ENCODE measurements around the gene WDFY4.

The WDFY4 gene

GRCh38 chr10:48767373-48768143 lies 82.9 kb downstream of the WDFY4 start:
- DNase-seq (ENCODE audit: low read depth in 2 of 2, low spot score in 1 of 2) = no peak

DNA sequence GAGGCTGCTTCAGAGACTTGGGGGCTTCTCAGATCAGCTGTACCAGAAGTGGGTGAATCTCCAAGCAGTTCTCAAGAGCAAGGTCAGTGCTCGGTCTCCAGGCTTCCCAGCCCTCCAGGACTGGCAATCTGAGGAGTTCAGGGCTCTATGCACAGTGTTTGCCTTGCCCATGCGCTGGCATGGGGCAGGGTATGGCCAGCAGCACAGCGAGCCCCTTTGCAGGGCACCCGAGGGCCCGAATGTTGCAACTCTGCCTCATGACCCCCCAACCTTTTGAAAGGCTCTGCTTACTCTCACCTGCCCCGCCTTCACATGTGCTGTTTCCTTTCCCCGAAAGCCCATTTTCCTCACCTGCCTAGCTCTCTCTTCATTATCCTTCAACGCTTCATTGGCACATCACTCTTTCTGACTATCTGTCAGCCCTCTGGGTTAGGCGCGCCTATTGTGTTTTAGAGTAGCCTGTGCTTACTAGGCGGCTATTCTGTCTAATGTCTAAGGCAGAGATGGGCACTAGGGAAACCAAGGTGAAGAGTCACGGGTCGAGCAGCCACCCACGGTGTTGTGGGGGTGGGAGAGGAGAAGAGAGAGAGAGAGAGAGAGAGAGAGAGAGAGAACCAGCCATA lies 83.6 kb downstream of the WDFY4 start:
- DNase-seq (ENCODE audit: low read depth in 2 of 2, low spot score in 1 of 2) = no peak

GRCh38 chr10:48768926-48769325 lies 84.3 kb downstream of the WDFY4 start:
- no peak for DNase-seq (ENCODE audit: low read depth in 2 of 2, low spot score in 1 of 2)

DNA sequence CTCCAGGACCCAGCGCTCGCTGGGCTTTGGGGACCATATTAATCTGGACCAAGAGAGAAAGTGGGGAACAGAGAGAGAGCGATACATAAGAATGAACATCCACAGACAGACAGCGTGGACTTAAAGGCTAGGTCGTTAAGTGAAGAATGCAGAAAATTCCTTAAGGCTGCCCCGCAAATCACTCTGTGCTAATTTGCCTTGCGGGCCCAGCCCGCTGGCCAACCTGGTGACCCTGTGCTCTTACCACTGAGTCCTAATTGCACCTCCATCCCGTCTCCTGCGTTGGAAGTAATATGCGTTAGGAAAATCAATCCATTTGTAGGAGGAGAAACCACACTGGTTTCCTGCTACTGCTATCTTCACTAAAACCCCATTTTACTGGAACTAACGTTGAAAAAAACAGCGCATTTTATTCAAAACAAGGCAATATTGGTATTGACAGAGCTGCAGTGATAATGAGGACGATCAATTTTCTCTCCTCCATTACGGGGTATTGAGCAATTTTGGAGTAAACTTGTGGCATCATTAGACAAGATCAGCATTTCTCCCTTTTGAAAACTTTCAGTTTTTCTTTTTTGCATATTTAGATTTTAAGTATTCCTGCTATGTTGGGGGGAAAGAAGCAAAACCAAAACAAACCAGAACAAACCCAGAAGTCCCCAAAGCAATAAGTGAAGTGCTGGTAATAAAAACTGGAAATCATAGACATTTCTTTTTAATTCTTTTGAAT lies 85.2 kb downstream of the WDFY4 start:
- DNase-seq (ENCODE audit: low read depth in 2 of 2, low spot score in 1 of 2) = no peak

- DNase-seq (ENCODE audit: low read depth in 2 of 2, low spot score in 1 of 2) = no peak
Measured at GRCh38 chr10:48770561-48771089, 86.0 kb downstream of the WDFY4 start.

DNA sequence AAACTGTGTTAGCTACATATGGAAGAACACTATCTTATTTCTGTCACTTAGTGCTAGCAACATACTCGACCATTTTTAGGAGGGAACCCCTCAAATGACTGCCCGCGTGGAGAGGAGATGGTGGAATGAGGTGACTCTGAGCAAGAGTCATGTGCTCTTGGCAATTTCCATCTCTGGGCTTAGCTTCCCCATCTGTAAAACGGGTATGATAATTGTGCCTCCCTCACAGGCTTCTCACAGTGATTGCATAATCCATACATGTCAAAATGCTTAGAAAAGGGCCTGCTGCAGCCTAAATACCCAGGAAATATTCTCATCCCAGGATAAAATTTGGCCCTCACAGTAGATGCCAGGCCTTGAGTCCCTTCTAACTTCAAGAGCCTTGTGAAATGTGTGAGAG lies 86.6 kb downstream of the WDFY4 start:
- DNase-seq (ENCODE audit: low read depth in 2 of 2, low spot score in 1 of 2) = no peak

DNA sequence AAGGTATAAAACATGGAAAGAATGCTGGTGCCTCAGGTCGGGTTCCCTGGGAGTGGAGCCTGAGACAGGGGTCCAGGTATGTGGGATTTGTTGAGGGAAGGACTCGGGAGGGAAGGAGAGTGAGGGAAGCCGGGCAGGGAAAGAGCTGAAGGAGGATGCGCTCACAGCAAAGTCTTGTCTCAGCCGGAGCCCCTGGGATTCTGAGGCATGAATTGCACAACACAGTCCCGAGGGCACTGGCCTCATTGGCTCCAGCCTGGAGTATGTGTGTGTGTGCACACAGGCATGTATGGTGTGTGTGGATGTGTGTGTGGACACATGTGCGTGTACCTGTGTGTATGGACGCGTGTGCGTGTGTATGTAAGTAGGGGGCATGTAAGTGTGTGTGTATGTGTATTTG lies 87.4 kb downstream of the WDFY4 start:
- no peak for DNase-seq (ENCODE audit: low read depth in 2 of 2, low spot score in 1 of 2)

GRCh38 chr10:48773580-48773979 lies 88.9 kb downstream of the WDFY4 start:
- DNase-seq (ENCODE audit: low read depth in 2 of 2, low spot score in 1 of 2) = no peak

DNA sequence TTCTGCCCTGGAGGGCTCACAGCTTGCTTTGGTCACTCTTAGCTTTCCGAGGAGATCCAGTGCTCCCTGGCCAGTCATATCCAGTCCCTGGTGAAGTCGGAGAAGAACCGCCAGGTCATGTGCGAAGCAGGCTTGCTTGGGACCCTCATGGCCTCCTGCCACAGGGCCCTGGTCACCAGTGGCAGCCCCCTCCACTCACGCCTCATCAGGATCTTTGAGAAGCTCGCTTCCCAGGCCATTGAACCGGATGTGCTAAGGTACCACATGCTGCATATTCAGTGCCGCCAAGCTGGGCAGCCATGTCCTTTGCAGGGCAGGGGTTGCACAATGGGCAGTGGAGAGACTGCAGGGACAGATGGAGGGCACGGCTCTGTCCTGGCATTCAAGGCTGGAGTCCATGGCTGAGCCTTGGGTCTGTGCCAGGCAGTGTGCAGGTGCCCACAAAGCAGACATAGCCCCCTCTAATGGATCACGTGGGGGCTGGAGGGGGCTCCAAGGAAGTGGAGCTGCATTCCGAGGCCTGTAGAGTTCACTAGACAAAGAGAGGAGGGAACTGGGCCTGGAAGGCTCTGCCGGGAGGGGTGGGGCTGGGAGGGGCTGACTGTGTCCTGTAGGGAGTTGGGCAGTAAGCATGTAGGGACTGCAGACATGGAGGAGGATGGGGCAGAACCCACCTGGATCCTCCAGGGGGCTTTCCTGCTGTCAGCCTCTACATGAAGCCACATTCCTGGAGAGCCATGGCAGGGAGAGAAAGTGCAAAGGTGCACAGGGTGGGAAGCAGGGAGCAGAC lies 89.9 kb downstream of the WDFY4 start:
- no peak for DNase-seq (ENCODE audit: low read depth in 2 of 2, low spot score in 1 of 2)

DNA sequence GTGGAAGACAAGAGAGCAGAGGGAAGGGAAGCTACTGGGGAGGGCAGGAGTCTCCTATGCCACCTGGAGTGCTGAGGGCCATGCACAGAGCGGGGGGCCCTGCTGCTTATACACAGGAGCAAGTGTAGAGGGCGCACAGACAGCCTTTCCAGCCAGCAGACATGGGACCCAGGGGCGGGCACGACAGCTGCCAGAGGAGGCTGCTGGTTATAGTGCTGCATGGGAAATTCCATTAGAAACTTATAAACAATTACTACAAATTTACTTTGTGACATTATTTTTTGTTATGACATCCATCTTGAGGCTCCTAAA lies 90.5 kb downstream of the WDFY4 start:
- no peak for DNase-seq (ENCODE audit: low read depth in 2 of 2, low spot score in 1 of 2)

DNA sequence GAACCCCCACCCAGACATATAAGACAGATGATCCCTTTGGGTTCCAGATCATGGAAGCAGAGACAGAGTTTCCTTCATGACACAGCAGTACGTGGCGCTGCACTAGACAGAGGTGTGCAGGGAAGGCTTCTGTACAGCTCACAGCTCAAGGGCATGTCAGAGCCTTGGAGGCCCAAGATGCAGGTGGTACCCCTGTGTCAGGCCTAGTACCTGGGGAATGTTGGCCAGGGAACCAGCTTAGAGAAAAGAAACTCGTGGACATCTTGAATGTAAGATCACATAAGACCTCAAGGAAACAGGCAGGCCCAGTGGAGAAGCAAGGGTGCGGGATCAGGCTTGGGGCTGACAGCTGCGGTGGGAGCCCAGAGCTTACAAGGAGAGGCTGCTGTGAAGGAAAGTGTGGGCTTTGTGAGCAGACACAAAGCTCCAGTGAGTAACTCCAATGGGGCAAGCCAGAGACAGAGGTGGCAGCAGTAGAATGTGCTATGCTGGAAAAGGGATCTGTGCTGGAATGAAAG lies 91.4 kb downstream of the WDFY4 start:
- DNase-seq (ENCODE audit: low read depth in 2 of 2, low spot score in 1 of 2) = no peak

DNA sequence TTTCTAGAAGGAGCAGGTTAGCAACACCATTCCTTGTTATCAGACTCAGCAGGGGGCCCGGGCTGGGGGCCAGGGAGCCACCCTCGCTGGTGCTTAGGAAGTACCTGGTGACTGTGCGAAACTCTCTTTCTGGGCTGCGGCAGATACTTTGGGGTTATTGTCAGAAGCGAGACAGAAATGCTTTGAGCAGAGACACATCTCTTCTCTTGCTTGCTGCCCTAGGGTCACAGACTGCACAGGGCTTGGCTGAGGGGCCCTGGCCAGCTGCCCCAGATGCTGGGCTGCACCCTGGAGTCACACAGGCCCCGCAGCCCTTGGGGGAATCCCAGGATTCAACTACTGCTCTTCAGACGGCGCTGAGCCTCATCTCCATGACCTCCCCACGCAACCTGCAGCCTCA lies 91.9 kb downstream of the WDFY4 start:
- no peak for DNase-seq (ENCODE audit: low read depth in 2 of 2, low spot score in 1 of 2)

- no peak for DNase-seq (ENCODE audit: low read depth in 2 of 2, low spot score in 1 of 2)
Measured at GRCh38 chr10:48777110-48777509, 92.4 kb downstream of the WDFY4 start.

GRCh38 chr10:48778193-48778857 lies 93.7 kb downstream of the WDFY4 start:
- no peak for DNase-seq (ENCODE audit: low read depth in 2 of 2, low spot score in 1 of 2)

GRCh38 chr10:48779077-48779476 lies 94.4 kb downstream of the WDFY4 start:
- no peak for DNase-seq (ENCODE audit: low read depth in 2 of 2, low spot score in 1 of 2)

DNA sequence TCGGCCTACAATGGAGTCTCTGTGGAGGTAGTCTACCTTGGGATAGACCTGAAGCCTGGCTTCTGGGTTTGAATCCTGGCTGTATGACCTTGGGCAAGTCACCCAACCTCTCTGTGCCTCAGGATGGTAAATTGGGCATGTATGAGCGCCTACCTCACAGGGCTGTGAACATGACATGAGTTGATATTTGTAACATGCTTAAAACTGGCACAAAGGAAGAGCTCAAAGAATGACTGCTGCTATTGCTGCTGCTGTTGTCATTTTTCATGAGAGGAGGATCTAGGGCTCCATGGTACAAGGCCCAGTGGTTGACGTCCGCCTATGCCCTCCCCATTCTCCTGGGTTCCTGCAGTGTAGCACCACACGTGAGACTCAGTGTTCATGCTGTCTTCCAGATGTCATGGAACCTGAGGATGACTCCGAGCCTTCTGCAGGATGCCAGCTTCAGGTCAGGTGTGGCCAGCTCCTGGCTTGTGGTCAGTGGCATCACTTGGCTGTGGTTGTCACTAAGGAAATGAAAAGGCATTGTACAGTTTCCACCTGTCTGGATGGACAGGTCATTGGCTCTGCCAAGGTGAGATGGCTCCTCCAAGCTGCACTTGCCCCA lies 95.0 kb downstream of the WDFY4 start:
- no peak for DNase-seq (ENCODE audit: low read depth in 2 of 2, low spot score in 1 of 2)

- no peak for DNase-seq (ENCODE audit: low read depth in 2 of 2, low spot score in 1 of 2)
Measured at GRCh38 chr10:48780341-48780740, 95.7 kb downstream of the WDFY4 start.

DNA sequence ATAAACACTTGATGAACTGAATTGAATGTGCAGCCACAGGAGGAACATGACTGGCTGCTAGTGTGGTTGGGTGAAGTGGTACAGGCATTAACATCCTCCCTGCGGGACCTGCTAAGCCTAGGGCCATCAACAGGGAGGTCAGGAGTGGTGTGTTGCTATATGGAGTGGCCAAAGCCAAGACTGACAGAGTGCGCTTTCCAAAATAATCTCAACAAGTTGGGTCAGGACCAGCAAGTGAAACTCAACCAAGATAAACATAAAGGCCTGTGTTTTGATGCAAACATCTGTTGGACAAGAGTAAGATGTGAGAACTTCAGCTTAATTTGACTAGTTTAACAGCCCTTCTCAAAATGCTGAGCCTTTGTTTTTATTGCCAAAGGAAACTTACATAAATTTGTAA lies 97.7 kb downstream of the WDFY4 start:
- DNase-seq (ENCODE audit: low read depth in 2 of 2, low spot score in 1 of 2) = no peak

- DNase-seq (ENCODE audit: low read depth in 2 of 2, low spot score in 1 of 2) = no peak
Measured at GRCh38 chr10:48784031-48784430, 99.4 kb downstream of the WDFY4 start.

DNA sequence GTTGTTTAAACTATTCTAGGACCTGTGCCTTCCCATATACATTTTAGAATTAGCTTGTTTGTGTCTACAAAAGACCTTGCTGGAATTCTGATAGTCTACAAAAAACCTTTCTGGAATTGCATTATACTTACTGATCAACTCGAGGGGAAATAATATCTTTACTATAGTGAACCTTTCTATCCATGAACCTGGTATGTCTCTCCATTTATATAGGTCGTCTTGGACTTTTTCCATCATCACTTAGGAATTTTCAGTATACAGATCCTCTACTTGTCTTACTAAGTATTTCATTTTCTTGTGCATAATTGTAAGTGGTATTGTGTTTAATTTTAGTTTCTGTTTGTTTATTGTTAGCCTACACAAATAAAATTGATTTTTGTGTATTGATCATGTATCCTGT lies 101.1 kb downstream of the WDFY4 start:
- no peak for DNase-seq (ENCODE audit: low read depth in 2 of 2, low spot score in 1 of 2)

Data from stimulated activated CD8-positive, alpha-beta memory T cell treated with anti-CD3 and anti-CD28 coated beads, Interleukin-4, amount 100 ng/mL, for 4 hours (primary cell).